Activated CD8-positive, alpha-beta memory T cell treated with anti-CD3 and anti-CD28 coated beads, Interleukin-2, amount 50 U/mL, for 1 hour (primary cell): ENCODE results near the gene XAGE3.
"Not testable (repeated sequence)": the region's sequence is repeated elsewhere in the genome, so short reads cannot be mapped to it uniquely, and the experiment has no call there.

Source experiments
- DNase-seq: peaks from one replicate; pipeline ENCODE4 v3.0.0-alpha.2; 2020; ENCODE audit errors: extremely low read depth

XAGE3 gene

DNA sequence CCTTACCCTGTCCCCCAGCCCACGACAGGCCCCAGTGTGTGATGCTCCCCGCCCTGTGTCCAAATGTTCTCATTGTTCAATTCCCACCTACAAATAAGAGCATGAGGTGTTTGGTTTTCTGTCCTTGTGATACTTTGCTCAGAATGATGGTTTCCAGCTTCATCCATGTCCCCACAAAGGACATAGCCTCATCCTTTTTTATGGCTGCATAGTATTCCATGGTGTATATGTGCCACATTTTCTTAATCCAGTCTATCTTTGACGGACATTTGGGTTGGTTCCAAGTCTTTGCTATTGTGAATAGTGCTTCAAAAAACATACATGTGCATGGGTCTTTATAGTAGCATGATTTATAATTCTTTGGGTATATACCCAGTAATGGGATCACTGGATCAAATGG is 24.3 kb downstream of the XAGE3 start:
- not testable (repeated sequence) for DNase-seq

DNA sequence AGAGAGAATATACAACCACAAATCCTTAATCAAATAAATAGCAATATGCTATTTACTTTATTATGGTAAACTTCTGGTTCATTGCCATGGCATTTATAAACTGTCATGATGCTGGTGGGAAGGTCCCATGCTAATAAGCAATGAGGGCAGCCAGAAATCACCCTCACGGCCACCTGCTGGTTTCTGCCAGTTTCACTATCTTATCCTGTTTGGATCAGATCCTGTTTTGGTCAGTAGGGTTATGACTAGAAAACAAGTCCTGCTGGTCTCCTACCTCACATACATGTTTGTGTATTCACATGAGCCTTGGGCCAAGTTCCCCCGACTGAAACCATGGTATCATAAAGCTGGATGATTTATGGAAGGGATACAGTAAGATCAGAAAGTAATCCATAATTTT is 28.7 kb downstream of the XAGE3 start:
- DNase-seq: no peak

DNA sequence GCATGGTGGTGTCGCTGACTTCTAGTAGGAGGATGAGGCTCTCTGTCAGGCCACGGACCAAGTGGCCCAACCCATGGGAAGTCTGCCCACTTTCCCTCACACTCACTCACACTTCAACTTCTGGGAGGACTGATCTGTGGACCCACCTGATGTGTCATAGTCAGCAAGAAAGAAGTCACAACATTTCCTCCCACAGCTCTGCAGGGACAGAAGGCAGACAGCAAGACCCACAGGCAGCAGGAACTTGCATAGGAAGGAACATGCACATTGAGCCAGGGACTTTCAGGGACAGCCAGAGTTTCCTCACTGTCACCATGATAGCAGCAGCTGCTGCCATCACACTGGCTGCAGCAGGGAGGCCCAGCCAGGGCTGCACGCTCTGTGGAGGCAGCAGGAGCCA is 37.3 kb downstream of the XAGE3 start:
- DNase-seq: no peak

DNA sequence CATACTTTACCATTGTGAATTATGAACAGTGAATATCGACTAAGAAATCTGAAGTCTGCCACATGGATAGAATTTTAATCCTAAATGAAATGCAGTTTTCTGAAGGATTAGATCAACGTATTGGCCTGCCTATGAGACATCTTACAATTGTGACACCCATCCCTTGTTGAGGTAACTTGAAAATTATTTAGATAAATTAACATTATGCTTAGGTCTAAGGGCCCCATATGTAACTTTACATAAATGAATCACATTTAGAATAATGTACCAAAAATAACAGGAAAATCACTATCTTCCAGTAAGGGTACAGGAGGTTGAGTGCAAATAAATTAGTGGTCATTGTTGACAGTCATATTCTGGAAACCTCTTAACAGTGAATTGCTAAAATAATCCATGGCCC is 43.3 kb downstream of the XAGE3 start:
- DNase-seq: no peak

DNA sequence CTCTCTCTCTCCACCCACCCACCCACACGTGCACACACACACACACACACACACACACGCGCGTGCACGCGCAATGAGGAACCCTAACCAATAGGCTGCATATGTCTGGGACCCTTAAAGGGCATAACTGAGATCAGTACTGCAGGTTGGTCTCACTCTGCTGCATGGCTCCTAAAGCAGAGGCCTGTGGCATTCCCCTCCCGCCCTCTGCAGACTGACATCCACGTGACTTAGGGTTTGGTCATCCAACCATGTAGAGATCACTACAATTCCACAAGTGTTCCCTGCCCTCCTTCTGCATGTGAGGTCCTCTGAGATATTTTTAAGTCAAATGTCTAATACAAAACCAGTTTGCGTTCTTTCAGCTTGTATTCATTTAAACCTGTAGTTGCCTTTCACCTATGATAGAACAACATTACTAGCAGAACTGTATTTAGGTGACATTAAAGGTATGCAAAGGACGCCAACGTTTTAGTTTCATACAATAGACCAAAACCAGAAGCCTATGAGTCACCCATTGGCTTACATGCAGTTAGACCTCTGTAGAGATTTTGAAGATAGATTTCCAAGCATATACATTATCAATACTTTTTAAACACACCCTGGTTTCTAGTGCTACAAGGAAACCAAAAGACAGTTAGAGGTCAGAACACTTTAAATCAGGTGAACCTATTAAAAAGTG is 46.7 kb downstream of the XAGE3 start:
- no peak for DNase-seq

DNA sequence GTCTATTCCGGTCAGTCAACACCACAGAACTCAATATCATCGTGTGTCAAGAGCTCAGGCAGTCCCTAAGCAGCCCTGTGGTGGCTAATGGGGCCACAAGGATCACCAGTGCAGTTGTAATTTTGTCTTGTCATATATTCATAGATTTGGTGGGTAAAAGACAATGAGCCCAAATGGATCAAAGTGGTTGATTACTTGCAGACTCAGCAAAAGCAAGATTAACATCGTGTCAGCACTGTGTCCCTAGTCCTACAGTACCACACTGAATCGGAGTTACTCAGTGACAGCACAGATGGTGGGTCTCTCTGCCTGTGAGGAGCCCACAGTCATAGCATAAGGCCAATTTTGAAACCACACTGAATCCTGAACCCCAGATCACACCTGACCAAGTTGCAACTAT is 48.1 kb downstream of the XAGE3 start:
- DNase-seq: no peak
